ENCODE data around the gene FYN.
"Not testable (repeated sequence)": the region's sequence is repeated elsewhere in the genome, so short reads cannot be mapped to it uniquely, and the experiment has no call there.

FYN gene

DNA sequence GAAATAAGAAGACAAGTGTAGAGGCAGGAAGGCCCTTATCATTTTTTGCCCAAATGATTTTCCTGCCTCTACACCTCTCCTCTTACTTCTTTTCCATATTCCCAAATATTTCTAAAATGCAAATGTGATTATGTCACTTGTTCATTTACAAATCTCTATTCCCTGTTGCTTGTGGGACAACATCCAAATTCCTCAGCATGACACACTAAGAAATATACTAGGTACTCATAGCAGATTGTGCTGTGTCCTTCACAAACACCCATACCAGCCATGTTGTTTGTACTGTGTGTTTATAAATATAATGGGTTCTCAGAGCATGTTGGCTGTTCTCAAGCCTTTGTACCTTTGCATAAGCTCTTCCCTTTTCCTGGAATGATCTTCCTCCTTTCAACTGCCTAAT, 17.7 kb upstream of the FYN start:
- no peak overlapping the region for H3K4me3 Mint-ChIP-seq
- peaks cover 19% of the 10 kb centered on the region for H3K4me1 Mint-ChIP-seq
- TF ChIP-seq, protein P1, sequence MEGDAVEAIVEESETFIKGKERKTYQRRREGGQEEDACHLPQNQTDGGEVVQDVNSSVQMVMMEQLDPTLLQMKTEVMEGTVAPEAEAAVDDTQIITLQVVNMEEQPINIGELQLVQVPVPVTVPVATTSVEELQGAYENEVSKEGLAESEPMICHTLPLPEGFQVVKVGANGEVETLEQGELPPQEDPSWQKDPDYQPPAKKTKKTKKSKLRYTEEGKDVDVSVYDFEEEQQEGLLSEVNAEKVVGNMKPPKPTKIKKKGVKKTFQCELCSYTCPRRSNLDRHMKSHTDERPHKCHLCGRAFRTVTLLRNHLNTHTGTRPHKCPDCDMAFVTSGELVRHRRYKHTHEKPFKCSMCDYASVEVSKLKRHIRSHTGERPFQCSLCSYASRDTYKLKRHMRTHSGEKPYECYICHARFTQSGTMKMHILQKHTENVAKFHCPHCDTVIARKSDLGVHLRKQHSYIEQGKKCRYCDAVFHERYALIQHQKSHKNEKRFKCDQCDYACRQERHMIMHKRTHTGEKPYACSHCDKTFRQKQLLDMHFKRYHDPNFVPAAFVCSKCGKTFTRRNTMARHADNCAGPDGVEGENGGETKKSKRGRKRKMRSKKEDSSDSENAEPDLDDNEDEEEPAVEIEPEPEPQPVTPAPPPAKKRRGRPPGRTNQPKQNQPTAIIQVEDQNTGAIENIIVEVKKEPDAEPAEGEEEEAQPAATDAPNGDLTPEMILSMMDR (IDR thresholded peaks at IDR 0.05; ENCODE audit: unreplicated experiment in 3 of 3), result no peak
- no peaks in the 10 kb centered on the region for H3K36me3 Mint-ChIP-seq (ENCODE audit: low read depth)
- H3K27ac Mint-ChIP-seq, result no peak overlapping the region
- H3K27me3 Mint-ChIP-seq (ENCODE audit: low read depth), result no peaks in the 10 kb centered on the region
- no peaks in the 10 kb centered on the region for H3K9me3 Mint-ChIP-seq

DNA sequence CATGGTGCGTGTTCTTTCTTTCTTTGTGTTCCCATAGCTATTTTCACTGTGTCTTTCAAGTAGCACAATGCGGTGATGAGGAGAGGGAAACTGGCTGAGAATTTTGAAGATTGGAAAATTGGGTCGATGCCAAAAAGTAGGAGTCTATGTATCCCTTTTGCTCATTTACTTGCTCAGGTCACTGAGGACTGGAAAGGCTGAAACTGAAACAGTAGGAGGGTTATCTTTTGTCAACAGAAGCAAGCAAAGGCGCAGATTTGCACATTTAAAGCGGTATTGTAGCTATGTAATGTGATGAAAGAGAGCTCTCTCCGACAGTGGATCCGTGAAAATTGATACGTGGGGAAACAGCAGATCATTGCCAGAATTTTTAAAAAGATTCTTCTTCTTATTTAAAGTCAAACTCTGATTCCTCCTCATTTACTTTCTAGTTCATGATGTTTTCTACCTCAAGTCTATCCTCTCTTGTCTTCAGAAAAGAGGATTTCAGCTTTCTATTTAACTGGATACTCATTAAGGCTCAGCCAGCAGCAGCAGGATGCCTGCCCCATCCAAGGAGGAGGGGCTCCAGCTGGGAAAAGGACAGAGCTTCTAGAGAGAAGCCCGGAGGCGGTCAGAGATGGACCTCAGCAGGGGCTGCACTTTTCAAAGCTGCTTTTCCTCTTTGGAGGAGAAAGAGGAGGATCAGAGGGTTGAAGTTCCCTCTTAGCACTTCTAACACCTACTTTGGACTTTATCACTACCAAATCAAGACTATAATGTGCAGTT, 15.9 kb upstream of the FYN start:
- TF ChIP-seq, protein P1 (IDR thresholded peaks at IDR 0.05; ENCODE audit: unreplicated experiment in 3 of 3), result no peak
- peak overlapping the region in 2 of 3 experiments; percentile 46 to 70 for H3K27ac Mint-ChIP-seq
- H3K4me3 Mint-ChIP-seq, result peak overlapping the region; percentile 45 to 79 (median 79)
- no peaks in the 10 kb centered on the region for H3K36me3 Mint-ChIP-seq (ENCODE audit: low read depth)
- H3K4me1 Mint-ChIP-seq, result peaks cover 19% of the 10 kb centered on the region
- no peaks in the 10 kb centered on the region for H3K9me3 Mint-ChIP-seq
- no peaks in the 10 kb centered on the region for H3K27me3 Mint-ChIP-seq (ENCODE audit: low read depth)

DNA sequence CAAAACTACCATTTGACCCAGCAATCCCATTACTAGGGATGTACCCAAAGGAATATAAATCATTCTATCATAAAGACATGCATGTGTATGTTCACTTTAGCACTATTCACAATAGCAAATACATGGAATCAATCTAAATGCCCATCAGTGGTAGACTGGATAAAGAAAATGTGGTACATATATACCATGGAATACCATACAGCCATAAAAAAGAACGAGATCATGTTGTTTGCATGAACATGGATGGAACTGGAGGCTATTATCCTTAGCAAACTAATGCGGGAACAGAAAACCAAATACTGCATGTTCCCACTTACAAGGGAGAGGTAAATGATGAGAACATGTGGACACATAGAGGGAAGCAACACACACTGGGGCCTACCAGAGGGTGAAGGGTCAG, 13.5 kb upstream of the FYN start:
- not testable (repeated sequence) for H3K27me3 Mint-ChIP-seq (ENCODE audit: low read depth); H3K9me3 Mint-ChIP-seq; H3K36me3 Mint-ChIP-seq (ENCODE audit: low read depth); H3K4me3 Mint-ChIP-seq; H3K27ac Mint-ChIP-seq
- H3K4me1 Mint-ChIP-seq, result peaks cover 19% of the 10 kb centered on the region

DNA sequence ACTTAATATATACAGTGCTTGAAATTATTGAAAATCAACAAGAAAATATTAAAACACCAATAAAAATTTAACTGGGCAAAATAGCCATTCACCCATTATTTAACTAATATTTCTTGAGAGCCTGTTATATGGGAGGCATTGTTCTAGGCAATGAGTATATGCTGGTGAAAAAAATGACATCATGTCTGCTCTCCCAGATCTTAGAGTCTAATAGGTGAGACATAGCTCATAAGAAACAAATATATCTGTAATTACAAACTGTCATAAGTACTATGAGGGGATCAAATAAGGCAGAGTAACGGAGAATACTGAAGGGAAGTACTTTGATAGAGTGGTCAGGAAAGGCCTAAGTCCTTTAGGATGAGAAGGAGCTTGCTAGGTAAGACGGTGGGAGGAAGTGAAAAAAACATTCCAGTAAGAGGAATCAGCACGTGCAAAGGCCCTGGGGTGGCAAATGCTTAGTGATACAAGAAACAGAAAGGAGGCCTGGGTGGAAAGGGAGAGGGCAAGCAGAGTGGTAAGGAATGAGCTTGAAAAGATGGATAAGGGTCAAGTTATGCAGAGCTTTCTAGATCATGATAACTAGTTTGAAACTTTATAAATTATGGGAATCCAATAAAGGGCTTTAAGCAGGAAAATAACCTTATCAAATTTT, 12.2 kb upstream of the FYN start:
- no peaks in the 10 kb centered on the region for H3K9me3 Mint-ChIP-seq
- H3K36me3 Mint-ChIP-seq (ENCODE audit: low read depth), result no peaks in the 10 kb centered on the region
- H3K27ac Mint-ChIP-seq, result no peak overlapping the region
- no peak overlapping the region for H3K4me3 Mint-ChIP-seq
- H3K27me3 Mint-ChIP-seq (ENCODE audit: low read depth), result no peaks in the 10 kb centered on the region
- TF ChIP-seq, protein P1 (IDR thresholded peaks at IDR 0.05; ENCODE audit: unreplicated experiment in 3 of 3), result no peak
- peaks cover 19% of the 10 kb centered on the region for H3K4me1 Mint-ChIP-seq

DNA sequence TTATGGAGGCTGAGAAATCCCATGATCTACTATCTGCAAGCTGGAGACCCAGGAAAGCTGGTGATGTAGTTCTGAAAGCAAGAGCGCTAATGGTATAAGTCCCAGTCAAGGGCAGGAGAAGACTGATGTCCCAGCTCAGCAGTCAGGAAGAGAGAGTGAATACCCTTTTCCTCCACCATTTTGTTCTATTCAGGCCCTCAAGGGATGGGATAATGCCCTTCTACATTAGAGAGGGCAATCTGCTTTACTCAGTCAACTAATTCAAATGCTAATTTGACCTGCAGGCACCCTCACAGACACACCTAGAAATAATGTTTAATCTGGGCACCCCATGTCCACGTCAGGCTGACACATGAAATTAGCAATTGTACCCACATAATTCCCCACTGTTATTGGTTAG, 10.8 kb upstream of the FYN start:
- Mint-ChIP-seq H3K27me3 (ENCODE audit: low read depth) (no peaks in the 10 kb centered on the region), H3K36me3 (ENCODE audit: low read depth) (no peaks in the 10 kb centered on the region), H3K9me3 (no peaks in the 10 kb centered on the region), H3K4me1 (peaks cover 12% of the 10 kb centered on the region), H3K4me3 (no peak overlapping the region), H3K27ac (no peak overlapping the region)
- TF ChIP-seq, protein P1 (IDR thresholded peaks at IDR 0.05; ENCODE audit: unreplicated experiment in 3 of 3), result no peak

GRCh38 chr6:111880181-111880888, 7.1 kb upstream of the FYN start:
- Mint-ChIP-seq H3K4me3 (no peak overlapping the region), H3K4me1 (no peaks in the 10 kb centered on the region), H3K9me3 (no peaks in the 10 kb centered on the region), H3K27me3 (ENCODE audit: low read depth) (peaks cover 7% of the 10 kb centered on the region), H3K36me3 (ENCODE audit: low read depth) (no peaks in the 10 kb centered on the region), H3K27ac (no peak overlapping the region)
- TF ChIP-seq, protein P1 (IDR thresholded peaks at IDR 0.05; ENCODE audit: unreplicated experiment in 3 of 3), result no peak

Data from nephron (organoid).